CD4-positive, alpha-beta T cell (primary cell): ENCODE data around the gene AANAT. TPM values are rescaled to one million over a fixed set of nuclear protein-coding genes. Genes with fewer than 3 reads are reported as not detected.

ENCODE experiments used
- ATAC-seq: fragments of 200-7000 bp; cut with Tn5 transposase; one replicate; pipeline ENCODE4 v1.10.0; 2022; ENCODE audit warnings: mild to moderate bottlenecking; ENCODE audit not compliant: poor library complexity
- CTCF ChIA-PET: fragments of 350-600 bp; sonication (Branson Sonifier 250); formaldehyde crosslinking; loops from one replicate; lab custom pipeline; 2021; ENCODE audit warnings: antibody characterized with exemption, inconsistent platforms; lab: Charles Lee
- POLR2A ChIA-PET: fragments of 350-600 bp; sonication (Branson Sonifier 250); formaldehyde crosslinking; loops from one replicate; lab custom pipeline; 2021; ENCODE audit warnings: antibody characterized with exemption, inconsistent platforms; lab: Charles Lee
- DNase-seq, 14 experiments: peaks; one replicate each; pipeline ENCODE4 v3.0.0-alpha.2; 2013 to 2020; ENCODE audit warnings: mixed read lengths in 2 of 14
- H3K27ac ChIP-seq, 2 donors: one replicate each; pipeline versions ENCODE4 v1.5.1 to v1.7.0; 2013; ENCODE audit warnings: low read length in 2 of 2, low read depth in 1 of 2, mild to moderate bottlenecking in 1 of 2
- H3K27me3 ChIP-seq, 2 experiments: 1 replicate in 1 of 2; 2 replicates in 1 of 2; pipeline versions ENCODE4 v1.6.1 to v1.7.0; 2013; ENCODE audit warnings: low read length in 2 of 2, control low read depth in 1 of 2, mild to moderate bottlenecking in 1 of 2, moderate library complexity in 1 of 2; ENCODE audit not compliant: insufficient read depth in 2 of 2, control insufficient read depth in 1 of 2
- H3K36me3 ChIP-seq: one replicate; pipeline ENCODE4 v1.6.1; 2013; ENCODE audit warnings: low read length, control low read depth; ENCODE audit not compliant: insufficient read depth
- H3K4me1 ChIP-seq: one replicate; pipeline ENCODE4 v1.6.1; 2013; ENCODE audit warnings: low read length, control low read depth; ENCODE audit not compliant: insufficient read depth
- H3K4me3 ChIP-seq: one replicate; pipeline ENCODE4 v1.5.1; 2013; ENCODE audit warnings: mild to moderate bottlenecking, low read length, moderate library complexity
- H3K9me3 ChIP-seq, 2 experiments: 1 replicate in 1 of 2; 2 replicates in 1 of 2; pipeline versions ENCODE4 v1.6.1 to v1.7.0; 2013; ENCODE audit warnings: low read length in 2 of 2, mild to moderate bottlenecking in 2 of 2, control low read depth in 1 of 2, moderate library complexity in 1 of 2; ENCODE audit not compliant: control insufficient read depth in 1 of 2, insufficient read depth in 1 of 2
- H3K27ac Mint-ChIP-seq: one replicate; pipeline ENCODE4 v1.8.0; 2020; ENCODE audit warnings: mixed read lengths
- H3K27me3 Mint-ChIP-seq: one replicate; pipeline ENCODE4 v1.8.0; 2021; ENCODE audit warnings: mixed read lengths
- H3K36me3 Mint-ChIP-seq: one replicate; pipeline ENCODE4 v1.8.0; 2021; ENCODE audit warnings: low read depth, mixed read lengths
- H3K4me1 Mint-ChIP-seq: one replicate; pipeline ENCODE4 v1.8.0; 2021; ENCODE audit warnings: low read depth, mixed read lengths
- H3K4me3 Mint-ChIP-seq: one replicate; pipeline ENCODE4 v1.8.0; 2020; ENCODE audit warnings: mild to moderate bottlenecking, mixed read lengths
- H3K9me3 Mint-ChIP-seq: one replicate; pipeline ENCODE4 v1.8.0; 2020; ENCODE audit warnings: mixed read lengths
- intact Hi-C, 2 experiments: fragments of 100-400 bp; cut with DNase I in 1 of 2; cut with micrococcal nuclease in 1 of 2; formaldehyde crosslinking; loops; one replicate each; pipeline versions ENCODE4 v1.15.1 to v1.9.0; 2023 to 2025; cut with DNase I, micrococcal nuclease
- total RNA-seq, 174 experiments: library from RNA in 2 of 174; stranded (reverse) in 2 of 174; gene quantifications; one replicate each; pipeline ENCODE4 v1.2.3 and lab custom pipeline; 2021 to 2026
- TF ChIP-seq, protein P1 (sequence below): fragments of 200-600 bp; IDR thresholded peaks from one replicate; pipeline ENCODE4 v1.8.0; 2022; ENCODE audit warnings: antibody characterized with exemption, mild to moderate bottlenecking

AANAT gene
- total RNA-seq, 2 experiments from 2014 or later = 0.14 TPM; not detected in 1

DNA sequence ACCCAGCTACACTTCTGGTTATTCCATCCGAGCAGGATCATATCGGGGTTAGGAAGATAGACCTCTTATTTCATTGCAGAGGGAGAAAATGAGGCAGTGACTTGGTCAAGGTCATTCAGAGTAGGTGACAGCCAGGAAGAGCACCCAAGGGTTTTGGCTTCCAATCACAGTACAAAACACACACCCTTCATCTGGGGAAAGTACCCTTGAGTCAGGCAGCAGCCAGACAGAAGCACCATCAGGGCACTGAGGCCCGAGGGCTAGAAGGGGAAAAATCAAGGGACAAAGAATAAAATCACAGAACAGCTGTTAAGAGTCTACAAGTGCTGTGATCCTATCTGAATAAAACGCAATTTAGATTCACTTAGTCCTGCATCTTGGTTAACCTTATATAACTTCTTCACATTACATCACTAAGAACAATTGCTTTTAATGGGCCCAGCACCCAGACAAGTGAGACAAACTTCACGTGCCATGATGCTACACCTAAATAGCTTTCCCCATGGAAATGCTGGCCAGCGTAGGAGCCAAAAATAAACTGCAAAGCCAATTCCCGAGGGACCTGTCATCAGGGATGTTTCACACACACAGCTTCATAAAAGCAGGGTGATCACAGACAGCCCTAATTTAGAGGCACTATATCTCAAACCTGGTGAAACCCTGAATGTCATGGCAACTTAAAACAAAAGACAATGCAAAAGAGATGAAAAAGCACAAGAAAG lies 19.3 kb upstream of the AANAT start:
- Histone ChIP-seq H3K36me3 (no peaks in the 10 kb centered on the region), H3K9me3 (no peaks in the 10 kb centered on the region), H3K27ac (no peak overlapping the region), H3K27me3 (no peaks in the 10 kb centered on the region), H3K4me3 (no peak overlapping the region), H3K4me1 (peaks cover 33% of the 10 kb centered on the region)
- POLR2A ChIA-PET = no interaction called here
- intact Hi-C loops = no loop called here
- Mint-ChIP-seq H3K4me1 (peaks cover 76% of the 10 kb centered on the region), H3K36me3 (peaks cover 4% of the 10 kb centered on the region), H3K27ac (no peak overlapping the region), H3K27me3 (no peaks in the 10 kb centered on the region), H3K9me3 (no peaks in the 10 kb centered on the region), H3K4me3 (no peak overlapping the region)
- ATAC-seq = no peak
- CTCF ChIA-PET = no interaction called here
- DNase-seq = no peak
- TF ChIP-seq, protein P1, sequence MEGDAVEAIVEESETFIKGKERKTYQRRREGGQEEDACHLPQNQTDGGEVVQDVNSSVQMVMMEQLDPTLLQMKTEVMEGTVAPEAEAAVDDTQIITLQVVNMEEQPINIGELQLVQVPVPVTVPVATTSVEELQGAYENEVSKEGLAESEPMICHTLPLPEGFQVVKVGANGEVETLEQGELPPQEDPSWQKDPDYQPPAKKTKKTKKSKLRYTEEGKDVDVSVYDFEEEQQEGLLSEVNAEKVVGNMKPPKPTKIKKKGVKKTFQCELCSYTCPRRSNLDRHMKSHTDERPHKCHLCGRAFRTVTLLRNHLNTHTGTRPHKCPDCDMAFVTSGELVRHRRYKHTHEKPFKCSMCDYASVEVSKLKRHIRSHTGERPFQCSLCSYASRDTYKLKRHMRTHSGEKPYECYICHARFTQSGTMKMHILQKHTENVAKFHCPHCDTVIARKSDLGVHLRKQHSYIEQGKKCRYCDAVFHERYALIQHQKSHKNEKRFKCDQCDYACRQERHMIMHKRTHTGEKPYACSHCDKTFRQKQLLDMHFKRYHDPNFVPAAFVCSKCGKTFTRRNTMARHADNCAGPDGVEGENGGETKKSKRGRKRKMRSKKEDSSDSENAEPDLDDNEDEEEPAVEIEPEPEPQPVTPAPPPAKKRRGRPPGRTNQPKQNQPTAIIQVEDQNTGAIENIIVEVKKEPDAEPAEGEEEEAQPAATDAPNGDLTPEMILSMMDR = no peak

DNA sequence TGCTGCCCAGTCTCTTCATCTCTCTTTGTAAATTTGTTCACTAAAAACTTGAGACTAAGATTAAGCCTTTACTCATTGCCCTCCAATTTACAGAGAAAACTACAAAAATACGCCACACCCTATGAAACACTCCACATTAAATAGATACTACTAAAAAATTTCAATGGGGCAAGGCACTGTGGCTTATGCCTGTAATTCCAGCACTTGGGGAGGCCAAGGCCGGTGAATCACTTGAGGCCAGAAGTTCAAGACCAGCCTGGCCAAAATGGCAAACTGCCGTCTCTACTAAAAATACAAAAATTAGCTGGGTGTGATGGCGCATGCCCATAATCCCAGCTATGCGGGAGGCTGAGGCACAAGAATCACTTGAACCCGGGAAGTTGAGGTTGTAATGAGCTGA lies 18.3 kb upstream of the AANAT start:
- no peak for DNase-seq
- H3K36me3 ChIP-seq = no peaks in the 10 kb centered on the region
- H3K4me3 ChIP-seq = no peak overlapping the region
- ChIA-PET POLR2A (no interaction called here), CTCF (interaction anchor here (0.6 kb wide), 1 partner anchor 41 kb away, joined by 3 read pairs; no protein-coding TSS in a partner anchor)
- ATAC-seq = no peak
- no peak overlapping the region for H3K4me3 Mint-ChIP-seq
- H3K9me3 ChIP-seq = no peaks in the 10 kb centered on the region
- peaks cover 4% of the 10 kb centered on the region for H3K36me3 Mint-ChIP-seq
- no peaks in the 10 kb centered on the region for H3K9me3 Mint-ChIP-seq
- no peaks in the 10 kb centered on the region for H3K27me3 Mint-ChIP-seq
- H3K27ac ChIP-seq = no peak overlapping the region
- peaks cover 75% of the 10 kb centered on the region for H3K4me1 Mint-ChIP-seq
- H3K27ac Mint-ChIP-seq = no peak overlapping the region
- intact Hi-C loops = no loop called here
- no peaks in the 10 kb centered on the region for H3K27me3 ChIP-seq
- TF ChIP-seq, protein P1 = no peak
- H3K4me1 ChIP-seq = peaks cover 36% of the 10 kb centered on the region

DNA sequence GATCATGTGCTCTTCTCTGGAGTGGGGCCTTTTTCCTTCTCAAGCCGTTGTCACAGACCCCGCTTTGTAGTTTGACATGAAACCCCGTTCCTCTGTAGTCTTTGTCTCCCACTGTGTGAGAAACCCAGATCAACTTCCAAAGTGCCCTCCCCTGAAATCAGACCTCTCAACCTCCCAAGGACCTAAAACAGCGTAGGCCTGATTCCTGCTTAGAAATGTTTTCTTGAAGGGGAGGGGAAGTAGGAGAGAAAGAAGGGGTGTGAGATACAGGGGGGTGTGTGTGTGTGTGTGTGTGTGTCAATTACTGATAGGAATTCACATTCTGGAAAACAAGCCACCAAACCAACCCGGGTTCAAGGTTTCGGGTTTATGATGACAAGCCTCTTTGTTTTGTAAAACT lies 15.9 kb upstream of the AANAT start:
- Mint-ChIP-seq H3K4me1 (peaks cover 56% of the 10 kb centered on the region), H3K4me3 (peak overlapping the region; percentile 79), H3K36me3 (peaks cover 4% of the 10 kb centered on the region), H3K27ac (no peak overlapping the region), H3K27me3 (no peaks in the 10 kb centered on the region), H3K9me3 (no peaks in the 10 kb centered on the region)
- H3K27me3 ChIP-seq = no peaks in the 10 kb centered on the region
- no peak for ATAC-seq
- no peaks in the 10 kb centered on the region for H3K9me3 ChIP-seq
- H3K4me1 ChIP-seq = peaks cover 32% of the 10 kb centered on the region
- H3K36me3 ChIP-seq = no peaks in the 10 kb centered on the region
- POLR2A ChIA-PET = interaction anchor here (0.8 to 2.1 kb wide), 5 partner anchors 42 to 1642 kb away, joined by 3 to 8 read pairs (median 3); partner anchors contain the start of gene PRPSAP1
- no peak for DNase-seq
- TF ChIP-seq, protein P1 = no peak
- H3K4me3 ChIP-seq = peak overlapping the region; percentile 69
- CTCF ChIA-PET = interaction anchor here (1.6 kb wide), 1 partner anchor 53 kb away, joined by 5 read pairs; no protein-coding TSS in a partner anchor
- intact Hi-C loops = loop anchor here in 1 of 2 experiments (5.0 to 10.0 kb wide), 2 partner anchors 99 to 283 kb away; partner anchors contain the start of genes MFSD11, PRPSAP1 and SRSF2
- H3K27ac ChIP-seq = no peak overlapping the region
